ENCODE measurements around the gene CLDN20.

- TF ChIP-seq, protein P1, sequence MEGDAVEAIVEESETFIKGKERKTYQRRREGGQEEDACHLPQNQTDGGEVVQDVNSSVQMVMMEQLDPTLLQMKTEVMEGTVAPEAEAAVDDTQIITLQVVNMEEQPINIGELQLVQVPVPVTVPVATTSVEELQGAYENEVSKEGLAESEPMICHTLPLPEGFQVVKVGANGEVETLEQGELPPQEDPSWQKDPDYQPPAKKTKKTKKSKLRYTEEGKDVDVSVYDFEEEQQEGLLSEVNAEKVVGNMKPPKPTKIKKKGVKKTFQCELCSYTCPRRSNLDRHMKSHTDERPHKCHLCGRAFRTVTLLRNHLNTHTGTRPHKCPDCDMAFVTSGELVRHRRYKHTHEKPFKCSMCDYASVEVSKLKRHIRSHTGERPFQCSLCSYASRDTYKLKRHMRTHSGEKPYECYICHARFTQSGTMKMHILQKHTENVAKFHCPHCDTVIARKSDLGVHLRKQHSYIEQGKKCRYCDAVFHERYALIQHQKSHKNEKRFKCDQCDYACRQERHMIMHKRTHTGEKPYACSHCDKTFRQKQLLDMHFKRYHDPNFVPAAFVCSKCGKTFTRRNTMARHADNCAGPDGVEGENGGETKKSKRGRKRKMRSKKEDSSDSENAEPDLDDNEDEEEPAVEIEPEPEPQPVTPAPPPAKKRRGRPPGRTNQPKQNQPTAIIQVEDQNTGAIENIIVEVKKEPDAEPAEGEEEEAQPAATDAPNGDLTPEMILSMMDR (IDR thresholded peaks at IDR 0.05; ENCODE audit: insufficient read depth, low read length), result no peak
- no peak for TF ChIP-seq POLR2AphosphoS5 (IDR thresholded peaks at IDR 0.05; ENCODE audit: low read depth)
- TF ChIP-seq, protein P2, sequence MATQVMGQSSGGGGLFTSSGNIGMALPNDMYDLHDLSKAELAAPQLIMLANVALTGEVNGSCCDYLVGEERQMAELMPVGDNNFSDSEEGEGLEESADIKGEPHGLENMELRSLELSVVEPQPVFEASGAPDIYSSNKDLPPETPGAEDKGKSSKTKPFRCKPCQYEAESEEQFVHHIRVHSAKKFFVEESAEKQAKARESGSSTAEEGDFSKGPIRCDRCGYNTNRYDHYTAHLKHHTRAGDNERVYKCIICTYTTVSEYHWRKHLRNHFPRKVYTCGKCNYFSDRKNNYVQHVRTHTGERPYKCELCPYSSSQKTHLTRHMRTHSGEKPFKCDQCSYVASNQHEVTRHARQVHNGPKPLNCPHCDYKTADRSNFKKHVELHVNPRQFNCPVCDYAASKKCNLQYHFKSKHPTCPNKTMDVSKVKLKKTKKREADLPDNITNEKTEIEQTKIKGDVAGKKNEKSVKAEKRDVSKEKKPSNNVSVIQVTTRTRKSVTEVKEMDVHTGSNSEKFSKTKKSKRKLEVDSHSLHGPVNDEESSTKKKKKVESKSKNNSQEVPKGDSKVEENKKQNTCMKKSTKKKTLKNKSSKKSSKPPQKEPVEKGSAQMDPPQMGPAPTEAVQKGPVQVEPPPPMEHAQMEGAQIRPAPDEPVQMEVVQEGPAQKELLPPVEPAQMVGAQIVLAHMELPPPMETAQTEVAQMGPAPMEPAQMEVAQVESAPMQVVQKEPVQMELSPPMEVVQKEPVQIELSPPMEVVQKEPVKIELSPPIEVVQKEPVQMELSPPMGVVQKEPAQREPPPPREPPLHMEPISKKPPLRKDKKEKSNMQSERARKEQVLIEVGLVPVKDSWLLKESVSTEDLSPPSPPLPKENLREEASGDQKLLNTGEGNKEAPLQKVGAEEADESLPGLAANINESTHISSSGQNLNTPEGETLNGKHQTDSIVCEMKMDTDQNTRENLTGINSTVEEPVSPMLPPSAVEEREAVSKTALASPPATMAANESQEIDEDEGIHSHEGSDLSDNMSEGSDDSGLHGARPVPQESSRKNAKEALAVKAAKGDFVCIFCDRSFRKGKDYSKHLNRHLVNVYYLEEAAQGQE (IDR thresholded peaks at IDR 0.05; ENCODE audit: insufficient replicate concordance, low read depth), result no peak
- TF ChIP-seq GABPA (IDR thresholded peaks at IDR 0.05; ENCODE audit: low read depth), result no peak
These were observed 11.2 kb upstream of the CLDN20 start for GRCh38 chr6:155252581-155252980.

Measured in HL-60 (cell line).